Neuronal stem cell (in vitro differentiated cells): ENCODE results near the gene AJUBA.

Source experiments
- DNase-seq: peaks from one replicate; pipeline ENCODE4 v3.0.0-alpha.2; 2013; ENCODE audit warnings: low spot score
- H2AFZ ChIP-seq: one replicate; pipeline ENCODE4 v1.6.1; 2013; ENCODE audit warnings: mild to moderate bottlenecking, low read length, inconsistent platforms
- H2AK5ac ChIP-seq: 2 replicates; pipeline ENCODE4 v1.6.1; 2013; ENCODE audit warnings: low read depth, mild to moderate bottlenecking, inconsistent platforms, low read length, moderate library complexity, mixed read lengths
- H2BK120ac ChIP-seq: 2 replicates; pipeline ENCODE4 v1.6.1; 2013; ENCODE audit warnings: low read depth, mild to moderate bottlenecking, inconsistent platforms, low read length, moderate library complexity, mixed read lengths
- H2BK12ac ChIP-seq: one replicate; pipeline ENCODE4 v1.6.1; 2013; ENCODE audit warnings: low read length, inconsistent platforms
- H2BK15ac ChIP-seq: 2 replicates; pipeline ENCODE4 v1.6.1; 2013; ENCODE audit warnings: mild to moderate bottlenecking, low read length, inconsistent platforms, mixed read lengths
- H2BK5ac ChIP-seq: one replicate; pipeline ENCODE4 v1.6.1; 2013; ENCODE audit warnings: inconsistent platforms, mild to moderate bottlenecking, low read length, moderate library complexity
- H3K14ac ChIP-seq: one replicate; pipeline ENCODE4 v1.6.1; 2013; ENCODE audit warnings: low read length, inconsistent platforms
- H3K18ac ChIP-seq: 2 replicates; pipeline ENCODE4 v1.6.1; 2013; ENCODE audit warnings: low read length, inconsistent platforms
- H3K23ac ChIP-seq: 2 replicates; pipeline ENCODE4 v1.6.1; 2013; ENCODE audit warnings: low read depth, mild to moderate bottlenecking, mixed read lengths, low read length, inconsistent platforms; ENCODE audit not compliant: poor library complexity
- H3K27ac ChIP-seq: replicated peaks from 3 replicates; pipeline ENCODE4 v1.5.1; 2013; ENCODE audit warnings: low read length, inconsistent platforms
- H3K27me3 ChIP-seq, 3 experiments: 2 replicates each; pipeline ENCODE4 v1.6.1; 2013; ENCODE audit warnings: low read length in 3 of 3, mild to moderate bottlenecking in 2 of 3, inconsistent platforms in 1 of 3, low read depth in 1 of 3, mixed read lengths in 1 of 3, moderate library complexity in 1 of 3; ENCODE audit not compliant: control insufficient read depth in 3 of 3, insufficient read depth in 3 of 3
- H3K36me3 ChIP-seq, 2 donors: replicated peaks in 1 of 2; 2 replicates each; pipeline ENCODE4 v1.6.1; 2013; ENCODE audit warnings: low read length in 2 of 2; ENCODE audit not compliant: control insufficient read depth in 2 of 2, insufficient read depth in 2 of 2
- H3K4ac ChIP-seq: 2 replicates; pipeline ENCODE4 v1.6.1; 2013; ENCODE audit warnings: inconsistent platforms, mild to moderate bottlenecking, low read length, moderate library complexity
- H3K4me1 ChIP-seq, 2 donors: 1 replicate in 1 of 2; 2 replicates in 1 of 2; pipeline ENCODE4 v1.6.1; 2013; ENCODE audit warnings: low read length in 2 of 2, low read depth in 1 of 2; ENCODE audit not compliant: control insufficient read depth in 2 of 2, insufficient read depth in 1 of 2
- H3K4me2 ChIP-seq: one replicate; pipeline ENCODE4 v1.6.1; 2013; ENCODE audit warnings: mild to moderate bottlenecking, low read length, inconsistent platforms; ENCODE audit not compliant: insufficient read depth, poor library complexity, severe bottlenecking
- H3K4me3 ChIP-seq, 2 donors: 2 replicates each; pipeline ENCODE4 v1.5.1; 2013; ENCODE audit warnings: low read length in 2 of 2, mild to moderate bottlenecking in 2 of 2, inconsistent platforms in 1 of 2, moderate library complexity in 1 of 2
- H3K79me1 ChIP-seq: one replicate; pipeline ENCODE4 v1.6.1; 2013; ENCODE audit warnings: low read depth, mild to moderate bottlenecking, inconsistent platforms, low read length, moderate library complexity
- H3K9ac ChIP-seq: one replicate; pipeline ENCODE4 v1.6.1; 2013; ENCODE audit warnings: mild to moderate bottlenecking, low read depth, low read length, inconsistent platforms; ENCODE audit not compliant: poor library complexity
- H3K9me3 ChIP-seq, 2 donors: replicated peaks in 1 of 2; 2 replicates each; pipeline versions ENCODE3 to v1.6.1; 2013; ENCODE audit warnings: low read length in 2 of 2, mild to moderate bottlenecking in 2 of 2, inconsistent platforms in 1 of 2, low read depth in 1 of 2, mixed read lengths in 1 of 2, moderate library complexity in 1 of 2; ENCODE audit not compliant: control insufficient read depth in 2 of 2, insufficient read depth in 1 of 2
- H4K8ac ChIP-seq: one replicate; pipeline ENCODE4 v1.6.1; 2013; ENCODE audit warnings: low read depth, mild to moderate bottlenecking, inconsistent platforms, low read length, moderate library complexity
- H4K91ac ChIP-seq: one replicate; pipeline ENCODE4 v1.6.1; 2013; ENCODE audit warnings: low read length, low read depth, mild to moderate bottlenecking, inconsistent platforms; ENCODE audit not compliant: poor library complexity
- WGBS, 2 donors: extraction: QIAGEN DNeasy Blood & Tissue Kit; methylation state at CpG; one replicate each; pipeline ENCODE4 v1.1.7; 2013; ENCODE audit warnings: missing lambda C conversion rate in 2 of 2, mixed read lengths in 1 of 2; ENCODE audit not compliant: insufficient read length in 2 of 2, insufficient replicate concordance in 1 of 2; ENCODE audit errors: extremely low coverage in 2 of 2; 5-methylcytosine and 5-hydroxymethylcytosine counted together

AJUBA gene

GRCh38 chr14:22935156-22935555 lies 47.2 kb downstream of the AJUBA start:
- Histone ChIP-seq H3K9me3 (no peaks in the 10 kb centered on the region), H3K14ac (no peak overlapping the region), H2AFZ (no peak overlapping the region), H3K4me2 (no peak overlapping the region), H2AK5ac (no peak overlapping the region), H3K4ac (no peak overlapping the region), H2BK120ac (no peak overlapping the region), H3K4me1 (no peaks in the 10 kb centered on the region), H4K8ac (no peak overlapping the region), H3K79me1 (no peaks in the 10 kb centered on the region), H3K18ac (no peak overlapping the region), H2BK5ac (no peak overlapping the region), H3K23ac (no peak overlapping the region), H3K4me3 (no peak overlapping the region), H2BK15ac (no peak overlapping the region), H3K27ac (no peak overlapping the region), H3K27me3 (no peaks in the 10 kb centered on the region), H3K36me3 (peaks cover 0 to 30% of the 10 kb centered on the region in 2 donors), H4K91ac (no peak overlapping the region), H2BK12ac (no peak overlapping the region), H3K9ac (no peak overlapping the region)
- WGBS, 2 donors, result no CpG with 5 or more reads among the region's 1 CpG
- no peak for DNase-seq

- no CpG with 5 or more reads among the region's 3 CpGs for WGBS, 2 donors
- Histone ChIP-seq H3K27ac (no peak overlapping the region), H3K14ac (no peak overlapping the region), H2AK5ac (no peak overlapping the region), H3K4me3 (no peak overlapping the region), H3K18ac (no peak overlapping the region), H3K4ac (no peak overlapping the region), H3K4me1 (peaks cover 5 to 6% of the 10 kb centered on the region in 2 donors), H3K9me3 (no peaks in the 10 kb centered on the region), H2BK12ac (no peak overlapping the region), H3K79me1 (no peaks in the 10 kb centered on the region), H3K9ac (no peak overlapping the region), H3K36me3 (peaks cover 3 to 22% of the 10 kb centered on the region in 2 donors), H4K91ac (no peak overlapping the region), H4K8ac (no peak overlapping the region), H2BK120ac (no peak overlapping the region), H2AFZ (no peak overlapping the region), H2BK5ac (no peak overlapping the region), H3K23ac (no peak overlapping the region), H3K4me2 (no peak overlapping the region), H2BK15ac (no peak overlapping the region), H3K27me3 (no peaks in the 10 kb centered on the region)
- no peak for DNase-seq
Observed at GRCh38 chr14:22932146-22932545, 50.2 kb downstream of the AJUBA start.

GRCh38 chr14:22929961-22930364 lies 52.4 kb downstream of the AJUBA start:
- H2BK120ac ChIP-seq, result no peak overlapping the region
- peak overlapping the region; percentile 69 for H3K27ac ChIP-seq
- H3K14ac ChIP-seq, result no peak overlapping the region
- DNase-seq, result peak; percentile 51
- H3K36me3 ChIP-seq, result peaks cover 14 to 35% of the 10 kb centered on the region in 2 donors
- H3K4ac ChIP-seq, result no peak overlapping the region
- H3K4me1 ChIP-seq, result peaks cover 5 to 6% of the 10 kb centered on the region in 2 donors
- no peak overlapping the region for H3K23ac ChIP-seq
- H3K4me3 ChIP-seq, result peak overlapping the region; percentile 79 to 99
- WGBS, 2 donors, result no CpG with 5 or more reads among the region's 2 CpGs
- H2AFZ ChIP-seq, result peak overlapping the region; percentile 85
- no peak overlapping the region for H2BK12ac ChIP-seq
- H2BK5ac ChIP-seq, result no peak overlapping the region
- no peak overlapping the region for H4K8ac ChIP-seq
- H2AK5ac ChIP-seq, result no peak overlapping the region
- H3K79me1 ChIP-seq, result no peaks in the 10 kb centered on the region
- no peaks in the 10 kb centered on the region for H3K9me3 ChIP-seq
- no peak overlapping the region for H4K91ac ChIP-seq
- H3K4me2 ChIP-seq, result peak overlapping the region; percentile 73
- peak overlapping the region; percentile 46 for H2BK15ac ChIP-seq
- H3K18ac ChIP-seq, result peak overlapping the region; percentile 61
- H3K27me3 ChIP-seq, result no peaks in the 10 kb centered on the region
- H3K9ac ChIP-seq, result peak overlapping the region; percentile 75

GRCh38 chr14:22929104-22929960 lies 53.0 kb downstream of the AJUBA start, which contains the start of gene PRMT5:
Gene PRMT5 (minus strand): TSS chr14:22929376. CDS start chr14:22929361, 15 bp downstream.
- H3K23ac ChIP-seq, result peak within 1 kb of the TSS; percentile 85
- H3K79me1 ChIP-seq, result no peaks in the 10 kb centered on the region
- H2BK15ac ChIP-seq, result peak within 1 kb of the TSS; percentile 46
- no peak within 1 kb of the TSS for H3K14ac ChIP-seq
- peak within 1 kb of the TSS; percentile 69 for H3K27ac ChIP-seq
- H2BK120ac ChIP-seq, result no peak within 1 kb of the TSS
- H3K27me3 ChIP-seq, result no peaks in the 10 kb centered on the region
- peak within 1 kb of the TSS; percentile 98 for H3K18ac ChIP-seq
- H2AFZ ChIP-seq, result peak within 1 kb of the TSS; percentile 89
- H3K9me3 ChIP-seq, result no peaks in the 10 kb centered on the region
- peak within 1 kb of the TSS; percentile 7 for H2AK5ac ChIP-seq
- H3K36me3 ChIP-seq, result peaks cover 19 to 41% of the 10 kb centered on the region in 2 donors
- H3K4ac ChIP-seq, result no peak within 1 kb of the TSS
- H4K91ac ChIP-seq, result no peak within 1 kb of the TSS
- no CpG with 5 or more reads among the region's 51 CpGs for WGBS, 2 donors
- H2BK5ac ChIP-seq, result no peak within 1 kb of the TSS
- H3K4me1 ChIP-seq, result peaks cover 5 to 6% of the 10 kb centered on the region in 2 donors
- peak; percentile 100 for DNase-seq
- peak within 1 kb of the TSS; percentile 79 to 99 for H3K4me3 ChIP-seq
- H3K4me2 ChIP-seq, result peak within 1 kb of the TSS; percentile 83
- no peak within 1 kb of the TSS for H4K8ac ChIP-seq
- no peak within 1 kb of the TSS for H2BK12ac ChIP-seq
- peak within 1 kb of the TSS; percentile 99 for H3K9ac ChIP-seq
